HepG2 (cell line): Measurements from ENCODE around the gene USP15. TPM values are rescaled to one million over a fixed set of nuclear protein-coding genes. Genes with fewer than 3 reads are reported as not detected.

Experiments
- ATAC-seq: fragments of 200-7000 bp; cut with Tn5 transposase; 3 replicates; pipeline ENCODE4 v1.9.1; 2020; ENCODE audit warnings: mild to moderate bottlenecking, moderate library complexity
- BruUV-seq: library from RNA; stranded (reverse); fragments of 400-500 nt; replicated peaks from 2 replicates; lab custom pipeline; 2021; lab: Mats Ljungman, UMichigan
- CTCF ChIA-PET: fragments of 300-600 bp; formaldehyde crosslinking; extraction: SDS; loops from one replicate; lab custom pipeline; 2021; ENCODE audit warnings: low total read pairs, inconsistent platforms, low intra/inter-chr PET ratio; lab: Yijun Ruan, JAX
- POLR2A ChIA-PET: fragments of 350-600 bp; sonication (Branson Sonifier 250); formaldehyde crosslinking; loops from one replicate; lab custom pipeline; 2020; ENCODE audit warnings: antibody characterized with exemption, inconsistent platforms; lab: Yijun Ruan, JAX
- DNase-seq: peaks from one replicate; pipeline ENCODE4 v3.0.0-alpha.2; 2015; ENCODE audit warnings: low spot score
- FAIRE-seq: peaks from 3 replicates; lab custom pipeline; 2011; peaks lifted over from hg19 to GRCh38; lab: Jason Lieb, UNC
- H2AFZ ChIP-seq: one replicate; pipeline ENCODE4 v1.6.1; 2011; ENCODE audit warnings: low read length, inconsistent platforms
- H3K27ac ChIP-seq: fragments of 300-600 bp; 3 replicates; pipeline ENCODE4 v1.8.0; 2011; ENCODE audit warnings: mixed run types, mild to moderate bottlenecking, mixed read lengths, low read length, inconsistent platforms; ENCODE audit not compliant: insufficient read depth; ENCODE audit errors: extremely low read length
- H3K27me3 ChIP-seq, 2 experiments: fragments of 200-600 bp in 1 of 2; 2 replicates in 1 of 2; 3 replicates in 1 of 2; pipeline versions ENCODE4 v1.6.0 to v1.8.0; 2011; ENCODE audit warnings: low read length in 2 of 2, mild to moderate bottlenecking in 2 of 2, moderate library complexity in 2 of 2, inconsistent platforms in 1 of 2; ENCODE audit not compliant: insufficient read depth in 2 of 2, control insufficient read depth in 1 of 2
- H3K36me3 ChIP-seq, 2 experiments: fragments of 200-600 bp in 1 of 2; replicated peaks in 1 of 2; 2 replicates in 1 of 2; 3 replicates in 1 of 2; pipeline versions ENCODE4 v1.5.1 to v1.8.0; 2011; ENCODE audit warnings: low read length in 2 of 2, inconsistent platforms in 1 of 2; ENCODE audit not compliant: insufficient read depth in 2 of 2, control insufficient read depth in 1 of 2
- H3K4me1 ChIP-seq: 2 replicates; pipeline ENCODE4 v1.5.1; 2012; ENCODE audit warnings: low read length, inconsistent platforms; ENCODE audit not compliant: insufficient read depth
- H3K4me2 ChIP-seq: 2 replicates; pipeline ENCODE4 v1.6.0; 2011; ENCODE audit warnings: low read depth, low read length, inconsistent platforms
- H3K4me3 ChIP-seq, 3 experiments: fragments of 200-600 bp in 1 of 3; sonication (generic), shearing (Covaris generic) in 1 of 3; replicated peaks in 1 of 3; 2 replicates each; pipeline ENCODE4 v1.5.1; 2011 to 2016; ENCODE audit warnings: low read length in 3 of 3, inconsistent platforms in 2 of 3, low read depth in 2 of 3, mild to moderate bottlenecking in 2 of 3, control low read depth in 1 of 3, mixed read lengths in 1 of 3; ENCODE audit not compliant: insufficient read depth in 1 of 3
- H3K79me2 ChIP-seq: one replicate; pipeline ENCODE4 v1.6.1; 2011; ENCODE audit warnings: low read length, inconsistent platforms; ENCODE audit not compliant: insufficient read depth
- H3K9ac ChIP-seq: 2 replicates; pipeline ENCODE4 v1.6.0; 2011; ENCODE audit warnings: mild to moderate bottlenecking, low read depth, low read length, inconsistent platforms; ENCODE audit not compliant: insufficient read depth
- H3K9me3 ChIP-seq: 2 replicates; pipeline ENCODE4 v1.5.1; 2012; ENCODE audit warnings: mild to moderate bottlenecking, low read length
- H4K20me1 ChIP-seq: 2 replicates; pipeline ENCODE4 v1.6.0; 2011; ENCODE audit warnings: inconsistent platforms, mild to moderate bottlenecking, low read length, moderate library complexity; ENCODE audit not compliant: insufficient read depth
- ESRRA ChIP-seq: sonication (generic); formaldehyde crosslinking; IDR thresholded peaks from 2 replicates; pipeline ENCODE4 v1.5.1; 2020; ENCODE audit warnings: mild to moderate bottlenecking, low read depth, missing genetic modification reagents
- PCBP1 ChIP-seq: fragments of 200-400 bp; formaldehyde crosslinking; IDR thresholded peaks from 2 replicates; pipeline ENCODE4 v1.6.1; 2017; ENCODE audit warnings: mild to moderate bottlenecking, low read depth, low read length, borderline replicate concordance
- PHF21A ChIP-seq: sonication (generic); formaldehyde crosslinking; IDR thresholded peaks from 2 replicates; pipeline ENCODE4 v1.5.0; 2020; ENCODE audit warnings: mild to moderate bottlenecking, missing genetic modification reagents
- SRSF1 ChIP-seq: fragments of 200-400 bp; formaldehyde crosslinking; optimal IDR thresholded peaks from 2 replicates; pipeline ENCODE3; 2017; ENCODE audit warnings: mild to moderate bottlenecking, low read depth, low read length, moderate library complexity
- TOE1 ChIP-seq: sonication (generic); formaldehyde crosslinking; IDR thresholded peaks from 2 replicates; pipeline ENCODE4 v1.4.0; 2020; ENCODE audit warnings: mild to moderate bottlenecking, missing genetic modification reagents
- ZNF205 ChIP-seq: IDR thresholded peaks from 2 replicates; pipeline ENCODE4 v1.6.1; 2018; ENCODE audit warnings: missing biosample characterization, missing genetic modification reagents
- ZNF256 ChIP-seq: sonication (generic); formaldehyde crosslinking; conservative IDR thresholded peaks from 2 replicates; pipeline ENCODE4 v1.4.0; 2020; ENCODE audit warnings: missing genetic modification reagents
- ZNF263 ChIP-seq: sonication (generic); formaldehyde crosslinking; IDR thresholded peaks from 2 replicates; pipeline ENCODE4 v1.4.0; 2020; ENCODE audit warnings: missing genetic modification reagents
- ZNF383 ChIP-seq: sonication (generic); formaldehyde crosslinking; IDR thresholded peaks from 2 replicates; pipeline ENCODE4 v1.4.0; 2020; ENCODE audit warnings: missing genetic modification reagents, mild to moderate bottlenecking, borderline replicate concordance
- ZNF546 ChIP-seq: sonication (generic); formaldehyde crosslinking; conservative IDR thresholded peaks from 2 replicates; pipeline ENCODE4 v1.8.1; 2023; ENCODE audit warnings: mild to moderate bottlenecking, missing genetic modification reagents
- ZNF567 ChIP-seq: sonication (generic); formaldehyde crosslinking; IDR thresholded peaks from 2 replicates; pipeline ENCODE4 v1.8.1; 2023; ENCODE audit warnings: mild to moderate bottlenecking, missing genetic modification reagents, borderline replicate concordance
- ZNF670 ChIP-seq: sonication (generic); formaldehyde crosslinking; IDR thresholded peaks from 2 replicates; pipeline ENCODE4 v1.8.0; 2022; ENCODE audit warnings: mild to moderate bottlenecking, missing genetic modification reagents, borderline replicate concordance
- ZNF766 ChIP-seq: sonication (generic); formaldehyde crosslinking; IDR thresholded peaks from 2 replicates; pipeline ENCODE4 v1.5.0; 2020; ENCODE audit warnings: missing genetic modification reagents, borderline replicate concordance
- WGBS: methylation state at CpG from one replicate; pipeline ENCODE4 v1.1.6; 2017; ENCODE audit warnings: low lambda C conversion rate; 5-methylcytosine and 5-hydroxymethylcytosine counted together
- in situ Hi-C: cut with HindIII; loops from 2 replicates; pipeline ENCODE4 v1.10.0; 2017; ENCODE audit warnings: low pct_unique_long_range_greater_than_20kb; ENCODE audit not compliant: extremely low pct_ligation_motif_present
- intact Hi-C: fragments of 100-400 bp; cut with micrococcal nuclease; formaldehyde crosslinking; loops from one replicate; pipeline ENCODE4 v1.10.0; 2022; ENCODE audit not compliant: unreplicated experiment
- polyA plus RNA-seq, 8 experiments: library from polyadenylated mRNA; depleted of rRNA in 3 of 8; stranded (reverse) in 7 of 8; unstranded in 1 of 8; fragments of >200 nt; fragmentation: Illumina TruSeq in 4 of 8; extraction: Trizol in 4 of 8; gene quantifications; 2 replicates each; pipeline versions ENCODE4 v1.2.1 to v1.2.3, GENCODE V29; 2011 to 2016; ENCODE audit warnings: low read depth in 4 of 8, missing spikeins in 1 of 8, mixed read lengths in 1 of 8; ENCODE audit not compliant: insufficient read depth in 1 of 8
- total RNA-seq, 5 experiments: library from RNA; depleted of rRNA; stranded (reverse); fragments of >200 nt; fragmentation: Illumina TruSeq; extraction: Trizol; gene quantifications; 2 replicates each; pipeline ENCODE4 v1.2.3, GENCODE V29; 2016; ENCODE audit warnings: low read depth in 1 of 5
- TF ChIP-seq, protein P1 (sequence below): conservative IDR thresholded peaks from 2 replicates; pipeline ENCODE4 v1.6.1; 2018; ENCODE audit warnings: missing genetic modification reagents
- TF ChIP-seq, protein P2 (sequence below): sonication (generic); formaldehyde crosslinking; IDR thresholded peaks from 2 replicates; pipeline ENCODE4 v1.5.0; 2020; ENCODE audit warnings: mild to moderate bottlenecking, missing genetic modification reagents
- TF ChIP-seq, protein P3 (sequence below): sonication (generic); formaldehyde crosslinking; IDR thresholded peaks from 2 replicates; pipeline ENCODE4 v1.5.0; 2020; ENCODE audit warnings: mild to moderate bottlenecking, missing genetic modification reagents, moderate library complexity
- TF ChIP-seq, protein P4 (sequence below), 2 experiments: sonication (generic) in 1 of 2; formaldehyde crosslinking in 1 of 2; IDR thresholded peaks; 2 replicates each; pipeline versions ENCODE4 v1.4.0 to v1.6.1; 2016 to 2020; ENCODE audit warnings: borderline replicate concordance in 1 of 2, low read depth in 1 of 2, mild to moderate bottlenecking in 1 of 2, missing genetic modification reagents in 1 of 2

The USP15 gene
- total and polyA plus RNA-seq, 2 of the 13 experiments (the other 11 are each of a cell fraction or from before 2014, with no cell fraction given): 17.3 to 51.7 TPM

DNA sequence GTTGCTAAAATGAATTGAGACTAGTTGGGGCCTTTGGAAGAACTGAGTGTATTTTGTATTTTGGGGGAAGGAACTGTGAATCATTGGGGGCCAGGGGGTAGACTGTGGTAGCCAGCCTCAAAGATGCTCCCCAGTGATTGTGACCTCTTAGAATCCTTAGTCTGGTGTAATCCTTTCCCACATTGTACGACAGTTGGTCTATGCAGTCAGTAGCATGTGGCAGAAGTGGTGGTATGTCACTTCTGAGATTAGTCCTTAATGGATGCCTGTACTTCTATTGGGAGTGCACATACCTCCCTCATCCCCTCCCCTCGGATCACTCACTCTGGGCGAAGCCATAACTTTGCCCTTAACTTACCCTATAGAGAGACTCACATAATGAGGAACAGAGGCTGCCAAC lies 48.0 kb downstream of the USP15 start:
- H3K36me3 ChIP-seq: peaks cover 3 to 34% of the 10 kb centered on the region in 2 experiments; a peak in 4 of 5 replicates
- H3K79me2 ChIP-seq: no peaks in the 10 kb centered on the region
- H3K4me2 ChIP-seq: no peak overlapping the region
- no peaks in the 10 kb centered on the region for H3K4me1 ChIP-seq
- no peak for FAIRE-seq
- ATAC-seq: no peak
- in situ Hi-C loops (no loop called here), intact Hi-C loops (no loop called here)
- H3K27me3 ChIP-seq: no peaks in the 10 kb centered on the region
- POLR2A ChIA-PET: no interaction called here
- H4K20me1 ChIP-seq: 0 out of 2 replicates have a peak, but pooled peaks cover 4% of the 10 kb centered on the region
- no peaks in the 10 kb centered on the region for H3K9me3 ChIP-seq
- no TSS peak for BruUV-seq
- 100% methylated on average over 3 of the region's 3 CpGs for WGBS
- CTCF ChIA-PET: no interaction called here
- no peak overlapping the region for H2AFZ ChIP-seq
- no peak overlapping the region for H3K9ac ChIP-seq
- no peak overlapping the region for H3K4me3 ChIP-seq
- TF ChIP-seq, protein P1, sequence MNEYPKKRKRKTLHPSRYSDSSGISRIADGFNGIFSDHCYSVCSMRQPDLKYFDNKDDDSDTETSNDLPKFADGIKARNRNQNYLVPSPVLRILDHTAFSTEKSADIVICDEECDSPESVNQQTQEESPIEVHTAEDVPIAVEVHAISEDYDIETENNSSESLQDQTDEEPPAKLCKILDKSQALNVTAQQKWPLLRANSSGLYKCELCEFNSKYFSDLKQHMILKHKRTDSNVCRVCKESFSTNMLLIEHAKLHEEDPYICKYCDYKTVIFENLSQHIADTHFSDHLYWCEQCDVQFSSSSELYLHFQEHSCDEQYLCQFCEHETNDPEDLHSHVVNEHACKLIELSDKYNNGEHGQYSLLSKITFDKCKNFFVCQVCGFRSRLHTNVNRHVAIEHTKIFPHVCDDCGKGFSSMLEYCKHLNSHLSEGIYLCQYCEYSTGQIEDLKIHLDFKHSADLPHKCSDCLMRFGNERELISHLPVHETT (CRISPR knock-in tag): no peak
- TF ChIP-seq TOE1 (CRISPR knock-in tag) (no peak), ZNF263 (no peak), ZNF546 (CRISPR knock-in tag) (no peak), SRSF1 (no peak), ZNF670 (CRISPR knock-in tag) (no peak), PCBP1 (no peak), ZNF567 (CRISPR knock-in tag) (no peak), ZNF256 (no peak), ESRRA (CRISPR knock-in tag) (no peak), ZNF205 (CRISPR knock-in tag) (no peak), PHF21A (CRISPR knock-in tag) (no peak), ZNF383 (CRISPR knock-in tag) (no peak), ZNF766 (CRISPR knock-in tag) (no peak)
- TF ChIP-seq, protein P2, sequence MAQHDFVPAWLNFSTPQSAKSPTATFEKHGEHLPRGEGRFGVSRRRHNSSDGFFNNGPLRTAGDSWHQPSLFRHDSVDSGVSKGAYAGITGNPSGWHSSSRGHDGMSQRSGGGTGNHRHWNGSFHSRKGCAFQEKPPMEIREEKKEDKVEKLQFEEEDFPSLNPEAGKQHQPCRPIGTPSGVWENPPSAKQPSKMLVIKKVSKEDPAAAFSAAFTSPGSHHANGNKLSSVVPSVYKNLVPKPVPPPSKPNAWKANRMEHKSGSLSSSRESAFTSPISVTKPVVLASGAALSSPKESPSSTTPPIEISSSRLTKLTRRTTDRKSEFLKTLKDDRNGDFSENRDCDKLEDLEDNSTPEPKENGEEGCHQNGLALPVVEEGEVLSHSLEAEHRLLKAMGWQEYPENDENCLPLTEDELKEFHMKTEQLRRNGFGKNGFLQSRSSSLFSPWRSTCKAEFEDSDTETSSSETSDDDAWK (CRISPR knock-in tag): no peak
- TF ChIP-seq, protein P3, sequence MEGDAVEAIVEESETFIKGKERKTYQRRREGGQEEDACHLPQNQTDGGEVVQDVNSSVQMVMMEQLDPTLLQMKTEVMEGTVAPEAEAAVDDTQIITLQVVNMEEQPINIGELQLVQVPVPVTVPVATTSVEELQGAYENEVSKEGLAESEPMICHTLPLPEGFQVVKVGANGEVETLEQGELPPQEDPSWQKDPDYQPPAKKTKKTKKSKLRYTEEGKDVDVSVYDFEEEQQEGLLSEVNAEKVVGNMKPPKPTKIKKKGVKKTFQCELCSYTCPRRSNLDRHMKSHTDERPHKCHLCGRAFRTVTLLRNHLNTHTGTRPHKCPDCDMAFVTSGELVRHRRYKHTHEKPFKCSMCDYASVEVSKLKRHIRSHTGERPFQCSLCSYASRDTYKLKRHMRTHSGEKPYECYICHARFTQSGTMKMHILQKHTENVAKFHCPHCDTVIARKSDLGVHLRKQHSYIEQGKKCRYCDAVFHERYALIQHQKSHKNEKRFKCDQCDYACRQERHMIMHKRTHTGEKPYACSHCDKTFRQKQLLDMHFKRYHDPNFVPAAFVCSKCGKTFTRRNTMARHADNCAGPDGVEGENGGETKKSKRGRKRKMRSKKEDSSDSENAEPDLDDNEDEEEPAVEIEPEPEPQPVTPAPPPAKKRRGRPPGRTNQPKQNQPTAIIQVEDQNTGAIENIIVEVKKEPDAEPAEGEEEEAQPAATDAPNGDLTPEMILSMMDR: no peak
- TF ChIP-seq, protein P4, sequence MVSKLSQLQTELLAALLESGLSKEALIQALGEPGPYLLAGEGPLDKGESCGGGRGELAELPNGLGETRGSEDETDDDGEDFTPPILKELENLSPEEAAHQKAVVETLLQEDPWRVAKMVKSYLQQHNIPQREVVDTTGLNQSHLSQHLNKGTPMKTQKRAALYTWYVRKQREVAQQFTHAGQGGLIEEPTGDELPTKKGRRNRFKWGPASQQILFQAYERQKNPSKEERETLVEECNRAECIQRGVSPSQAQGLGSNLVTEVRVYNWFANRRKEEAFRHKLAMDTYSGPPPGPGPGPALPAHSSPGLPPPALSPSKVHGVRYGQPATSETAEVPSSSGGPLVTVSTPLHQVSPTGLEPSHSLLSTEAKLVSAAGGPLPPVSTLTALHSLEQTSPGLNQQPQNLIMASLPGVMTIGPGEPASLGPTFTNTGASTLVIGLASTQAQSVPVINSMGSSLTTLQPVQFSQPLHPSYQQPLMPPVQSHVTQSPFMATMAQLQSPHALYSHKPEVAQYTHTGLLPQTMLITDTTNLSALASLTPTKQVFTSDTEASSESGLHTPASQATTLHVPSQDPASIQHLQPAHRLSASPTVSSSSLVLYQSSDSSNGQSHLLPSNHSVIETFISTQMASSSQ (IDR thresholded peaks at IDR 0.05; ENCODE audit: low read depth): no peak
- TF ChIP-seq, protein P4 (CRISPR knock-in tag; IDR thresholded peaks at IDR 0.05; ENCODE audit: borderline replicate concordance): no peak
- no peak overlapping the region for H3K27ac ChIP-seq
- no peak for DNase-seq
